Neuronal stem cell (in vitro differentiated cells): ENCODE results near the gene RAB34.

Experiments used
- DNase-seq: peaks from one replicate; pipeline ENCODE4 v3.0.0-alpha.2; 2013; ENCODE audit warnings: low spot score
- H2AFZ ChIP-seq: one replicate; pipeline ENCODE4 v1.6.1; 2013; ENCODE audit warnings: mild to moderate bottlenecking, low read length, inconsistent platforms
- H2AK5ac ChIP-seq: 2 replicates; pipeline ENCODE4 v1.6.1; 2013; ENCODE audit warnings: low read depth, mild to moderate bottlenecking, inconsistent platforms, low read length, moderate library complexity, mixed read lengths
- H2BK120ac ChIP-seq: 2 replicates; pipeline ENCODE4 v1.6.1; 2013; ENCODE audit warnings: low read depth, mild to moderate bottlenecking, inconsistent platforms, low read length, moderate library complexity, mixed read lengths
- H2BK12ac ChIP-seq: one replicate; pipeline ENCODE4 v1.6.1; 2013; ENCODE audit warnings: low read length, inconsistent platforms
- H2BK15ac ChIP-seq: 2 replicates; pipeline ENCODE4 v1.6.1; 2013; ENCODE audit warnings: mild to moderate bottlenecking, low read length, inconsistent platforms, mixed read lengths
- H2BK5ac ChIP-seq: one replicate; pipeline ENCODE4 v1.6.1; 2013; ENCODE audit warnings: inconsistent platforms, mild to moderate bottlenecking, low read length, moderate library complexity
- H3K14ac ChIP-seq: one replicate; pipeline ENCODE4 v1.6.1; 2013; ENCODE audit warnings: low read length, inconsistent platforms
- H3K18ac ChIP-seq: 2 replicates; pipeline ENCODE4 v1.6.1; 2013; ENCODE audit warnings: low read length, inconsistent platforms
- H3K23ac ChIP-seq: 2 replicates; pipeline ENCODE4 v1.6.1; 2013; ENCODE audit warnings: low read depth, mild to moderate bottlenecking, mixed read lengths, low read length, inconsistent platforms; ENCODE audit not compliant: poor library complexity
- H3K27ac ChIP-seq: replicated peaks from 3 replicates; pipeline ENCODE4 v1.5.1; 2013; ENCODE audit warnings: low read length, inconsistent platforms
- H3K27me3 ChIP-seq, 3 experiments: 2 replicates each; pipeline ENCODE4 v1.6.1; 2013; ENCODE audit warnings: low read length in 3 of 3, mild to moderate bottlenecking in 2 of 3, inconsistent platforms in 1 of 3, low read depth in 1 of 3, mixed read lengths in 1 of 3, moderate library complexity in 1 of 3; ENCODE audit not compliant: control insufficient read depth in 3 of 3, insufficient read depth in 3 of 3
- H3K36me3 ChIP-seq, 2 donors: replicated peaks in 1 of 2; 2 replicates each; pipeline ENCODE4 v1.6.1; 2013; ENCODE audit warnings: low read length in 2 of 2; ENCODE audit not compliant: control insufficient read depth in 2 of 2, insufficient read depth in 2 of 2
- H3K4ac ChIP-seq: 2 replicates; pipeline ENCODE4 v1.6.1; 2013; ENCODE audit warnings: inconsistent platforms, mild to moderate bottlenecking, low read length, moderate library complexity
- H3K4me1 ChIP-seq, 2 donors: 1 replicate in 1 of 2; 2 replicates in 1 of 2; pipeline ENCODE4 v1.6.1; 2013; ENCODE audit warnings: low read length in 2 of 2, low read depth in 1 of 2; ENCODE audit not compliant: control insufficient read depth in 2 of 2, insufficient read depth in 1 of 2
- H3K4me2 ChIP-seq: one replicate; pipeline ENCODE4 v1.6.1; 2013; ENCODE audit warnings: mild to moderate bottlenecking, low read length, inconsistent platforms; ENCODE audit not compliant: insufficient read depth, poor library complexity, severe bottlenecking
- H3K4me3 ChIP-seq, 2 donors: 2 replicates each; pipeline ENCODE4 v1.5.1; 2013; ENCODE audit warnings: low read length in 2 of 2, mild to moderate bottlenecking in 2 of 2, inconsistent platforms in 1 of 2, moderate library complexity in 1 of 2
- H3K79me1 ChIP-seq: one replicate; pipeline ENCODE4 v1.6.1; 2013; ENCODE audit warnings: low read depth, mild to moderate bottlenecking, inconsistent platforms, low read length, moderate library complexity
- H3K9ac ChIP-seq: one replicate; pipeline ENCODE4 v1.6.1; 2013; ENCODE audit warnings: mild to moderate bottlenecking, low read depth, low read length, inconsistent platforms; ENCODE audit not compliant: poor library complexity
- H3K9me3 ChIP-seq, 2 donors: replicated peaks in 1 of 2; 2 replicates each; pipeline versions ENCODE3 to v1.6.1; 2013; ENCODE audit warnings: low read length in 2 of 2, mild to moderate bottlenecking in 2 of 2, inconsistent platforms in 1 of 2, low read depth in 1 of 2, mixed read lengths in 1 of 2, moderate library complexity in 1 of 2; ENCODE audit not compliant: control insufficient read depth in 2 of 2, insufficient read depth in 1 of 2
- H4K8ac ChIP-seq: one replicate; pipeline ENCODE4 v1.6.1; 2013; ENCODE audit warnings: low read depth, mild to moderate bottlenecking, inconsistent platforms, low read length, moderate library complexity
- H4K91ac ChIP-seq: one replicate; pipeline ENCODE4 v1.6.1; 2013; ENCODE audit warnings: low read length, low read depth, mild to moderate bottlenecking, inconsistent platforms; ENCODE audit not compliant: poor library complexity
- WGBS, 2 donors: extraction: QIAGEN DNeasy Blood & Tissue Kit; methylation state at CpG; one replicate each; pipeline ENCODE4 v1.1.7; 2013; ENCODE audit warnings: missing lambda C conversion rate in 2 of 2, mixed read lengths in 1 of 2; ENCODE audit not compliant: insufficient read length in 2 of 2, insufficient replicate concordance in 1 of 2; ENCODE audit errors: extremely low coverage in 2 of 2; 5-methylcytosine and 5-hydroxymethylcytosine counted together

Gene RAB34

DNA sequence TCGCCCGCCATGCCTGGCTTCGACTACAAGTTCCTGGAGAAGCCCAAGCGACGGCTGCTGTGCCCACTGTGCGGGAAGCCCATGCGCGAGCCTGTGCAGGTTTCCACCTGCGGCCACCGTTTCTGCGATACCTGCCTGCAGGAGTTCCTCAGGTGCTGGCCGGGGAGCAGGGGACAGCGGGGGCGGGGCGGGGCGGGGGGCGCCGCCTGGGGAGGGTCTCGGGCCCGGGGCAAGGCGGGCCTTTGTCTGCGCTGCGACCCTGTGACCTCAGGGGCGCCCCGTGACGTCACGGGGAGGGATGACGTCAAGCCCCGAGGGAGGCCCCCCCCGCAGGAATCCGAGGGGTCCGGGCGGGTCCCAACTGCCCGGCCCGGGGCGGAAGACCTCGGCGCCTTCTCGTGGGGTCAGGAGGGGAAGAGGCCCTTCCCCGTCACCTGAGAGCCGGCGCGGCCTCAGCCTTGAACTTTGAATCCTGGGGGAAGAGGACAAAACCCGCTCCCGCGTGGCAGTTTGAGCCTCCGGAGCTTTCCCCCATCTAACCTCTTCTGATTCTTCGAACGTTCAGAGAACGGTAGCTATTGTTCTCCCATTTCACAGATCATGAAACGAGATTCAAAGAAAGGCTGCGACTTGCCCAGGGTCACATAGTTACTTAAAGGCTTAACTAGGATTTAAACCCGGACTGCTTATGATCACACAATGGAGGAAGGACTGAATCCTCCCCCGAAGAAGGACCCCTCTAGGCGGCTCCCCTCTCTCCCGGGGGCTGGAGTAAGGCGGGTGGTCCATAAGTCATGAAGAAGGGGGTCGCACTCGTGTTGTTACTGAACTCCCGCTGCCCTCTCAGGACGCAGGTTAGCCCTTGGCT, 26.7 kb upstream of the RAB34 start:
- H2BK120ac ChIP-seq: peak overlapping the region; percentile 100
- peak overlapping the region; percentile 100 for H2AK5ac ChIP-seq
- H3K18ac ChIP-seq: peak overlapping the region; percentile 100
- peak overlapping the region; percentile 93 for H2BK12ac ChIP-seq
- H3K4ac ChIP-seq: peak overlapping the region; percentile 93
- no CpG with 5 or more reads among the region's 61 CpGs for WGBS, 2 donors
- peak overlapping the region; percentile 74 to 98 for H3K4me3 ChIP-seq
- H4K8ac ChIP-seq: peak overlapping the region; percentile 89
- peak overlapping the region; percentile 51 for H2AFZ ChIP-seq
- peak overlapping the region; percentile 98 for H3K23ac ChIP-seq
- peak; percentile 83 for DNase-seq
- peaks cover 19 to 23% of the 10 kb centered on the region in 2 donors for H3K4me1 ChIP-seq
- peak overlapping the region; percentile 100 for H2BK5ac ChIP-seq
- peaks cover 0 to 9% of the 10 kb centered on the region in 2 donors for H3K9me3 ChIP-seq
- H3K27ac ChIP-seq: peak overlapping the region; percentile 100
- H4K91ac ChIP-seq: peak overlapping the region; percentile 100
- peak overlapping the region; percentile 99 for H3K9ac ChIP-seq
- peak overlapping the region; percentile 73 for H3K4me2 ChIP-seq
- H3K79me1 ChIP-seq: peaks cover 27% of the 10 kb centered on the region
- H3K36me3 ChIP-seq: peaks cover 34 to 64% of the 10 kb centered on the region in 2 donors
- no peaks in the 10 kb centered on the region for H3K27me3 ChIP-seq
- peak overlapping the region; percentile 99 for H2BK15ac ChIP-seq
- peak overlapping the region; percentile 97 for H3K14ac ChIP-seq

DNA sequence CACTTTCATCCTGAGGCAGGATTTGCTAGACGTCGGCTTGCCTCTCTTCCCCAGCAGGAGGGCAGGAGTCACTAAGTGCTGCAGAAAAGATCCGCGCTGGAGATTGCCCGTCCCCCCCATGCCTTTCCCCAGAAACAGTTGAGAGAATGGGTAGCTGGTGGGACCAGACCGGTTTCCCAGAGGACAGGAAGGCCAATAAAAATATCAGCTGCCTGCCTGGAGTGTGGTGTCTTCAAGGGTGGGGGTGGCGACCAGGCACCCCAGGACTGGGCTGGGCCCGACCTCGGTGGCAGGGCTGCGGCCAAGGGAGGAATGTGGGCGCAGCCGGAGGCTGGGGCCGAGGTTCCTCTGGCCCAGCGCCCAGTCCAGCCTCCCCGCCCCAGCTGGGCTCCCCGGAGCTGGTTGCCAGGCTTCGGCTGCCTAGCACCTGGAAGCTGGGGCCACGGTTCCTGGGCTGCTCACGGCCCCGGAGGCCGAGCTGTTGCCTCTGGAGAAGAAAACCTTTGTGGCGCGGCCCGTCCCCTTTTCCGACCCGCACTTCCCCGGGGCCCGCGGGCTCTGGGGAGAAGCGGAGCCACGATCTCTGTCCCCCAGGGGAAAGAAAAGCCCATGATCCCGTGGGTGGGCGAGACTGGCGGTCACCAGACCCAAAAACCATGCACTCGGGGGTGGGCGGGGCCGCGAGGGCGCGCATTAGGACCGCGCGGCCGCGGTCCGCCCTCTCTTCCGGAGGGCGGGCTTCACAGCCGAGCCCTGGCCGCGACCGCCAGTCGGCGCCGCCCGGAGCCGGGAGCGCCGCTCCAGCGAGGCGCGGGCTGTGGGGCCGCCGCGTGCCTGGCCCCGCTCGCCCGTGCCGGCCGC, 25.8 kb upstream of the RAB34 start, which contains the start of gene TRAF4:
Gene TRAF4, plus strand, starts transcription at position 769 of the 861 bp plus-strand sequence. CDS start 102 bp downstream, outside the sequence.
- no CpG with 5 or more reads among the region's 70 CpGs for WGBS, 2 donors

DNA sequence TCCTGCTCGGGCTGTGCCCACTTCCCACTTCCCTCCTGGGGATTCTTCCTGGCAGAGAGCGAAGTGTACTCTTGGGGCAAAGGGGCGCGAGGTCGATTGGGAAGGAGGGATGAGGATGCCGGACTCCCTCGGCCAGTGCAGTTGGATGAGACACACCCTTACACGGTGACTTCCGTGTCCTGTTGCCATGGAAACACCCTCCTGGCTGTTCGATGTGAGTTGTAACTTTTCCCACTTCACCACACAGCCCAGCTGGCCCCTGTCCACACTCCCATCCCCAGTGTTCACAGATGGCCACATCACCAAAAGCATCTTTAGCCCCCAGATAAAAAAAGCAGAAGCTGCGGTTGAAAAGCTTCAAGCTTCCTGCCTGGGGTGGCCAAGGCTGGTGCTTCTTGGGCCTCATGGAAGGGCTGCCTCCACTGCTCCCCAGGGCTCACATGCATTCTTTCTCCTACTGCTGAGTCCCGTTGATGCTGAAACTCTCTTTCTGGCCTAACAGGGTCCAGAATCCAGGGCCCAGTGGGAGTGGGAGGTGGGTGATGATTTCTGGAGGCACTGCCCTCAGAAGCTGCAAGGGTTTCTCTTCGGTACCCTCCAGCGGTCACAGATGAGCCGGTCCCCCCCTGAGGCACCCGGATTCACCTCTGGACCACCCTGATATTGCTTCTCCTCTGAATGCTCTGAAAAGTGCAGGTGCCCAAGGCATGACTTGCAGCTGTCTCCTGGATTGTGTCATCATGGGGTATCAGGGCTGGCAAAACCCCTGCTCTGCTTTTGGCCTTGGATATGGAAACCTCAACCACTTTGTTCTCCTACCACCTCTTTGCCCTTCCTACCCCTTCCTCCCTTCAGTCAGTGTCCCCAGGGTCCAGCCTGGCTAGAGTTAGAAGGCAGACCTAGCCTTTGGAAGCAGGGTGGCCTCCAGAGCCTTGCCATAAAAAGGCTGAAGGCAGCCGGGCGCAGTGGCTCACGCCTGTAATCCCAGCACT, 24.0 kb upstream of the RAB34 start:
- Histone ChIP-seq H3K27ac (no peak overlapping the region), H2BK120ac (no peak overlapping the region), H3K79me1 (peaks cover 14% of the 10 kb centered on the region), H3K9me3 (peaks cover 3 to 9% of the 10 kb centered on the region in 2 donors), H2AK5ac (peak overlapping the region; percentile 28), H3K4me1 (peaks cover 11 to 15% of the 10 kb centered on the region in 2 donors), H4K91ac (no peak overlapping the region), H2BK12ac (no peak overlapping the region), H3K4ac (no peak overlapping the region), H2BK15ac (no peak overlapping the region), H3K4me2 (no peak overlapping the region), H2AFZ (no peak overlapping the region), H3K14ac (no peak overlapping the region), H3K36me3 (peaks cover 13 to 59% of the 10 kb centered on the region in 2 donors), H2BK5ac (peak overlapping the region; percentile 14), H3K18ac (no peak overlapping the region), H4K8ac (no peak overlapping the region), H3K9ac (no peak overlapping the region), H3K4me3 (no peak overlapping the region), H3K23ac (peak overlapping the region; percentile 45), H3K27me3 (no peaks in the 10 kb centered on the region)
- no peak for DNase-seq
- no CpG with 5 or more reads among the region's 19 CpGs for WGBS, 2 donors

More for the DNA sequence above, 25.8 kb upstream of the RAB34 start, which contains the start of gene TRAF4:
- Histone ChIP-seq H3K27ac (peak within 1 kb of the TSS; percentile 100), H3K27me3 (no peaks in the 10 kb centered on the region), H2BK120ac (peak within 1 kb of the TSS; percentile 100), H3K4me3 (peak within 1 kb of the TSS; percentile 74 to 98), H3K18ac (peak within 1 kb of the TSS; percentile 100), H2BK15ac (peak within 1 kb of the TSS; percentile 99), H3K4ac (peak within 1 kb of the TSS; percentile 94), H3K79me1 (peaks cover 27% of the 10 kb centered on the region), H2AFZ (peak within 1 kb of the TSS; percentile 87), H2BK5ac (peak within 1 kb of the TSS; percentile 100), H3K36me3 (peaks cover 28 to 64% of the 10 kb centered on the region in 2 donors), H4K8ac (peak within 1 kb of the TSS; percentile 89), H3K9me3 (peaks cover 0 to 9% of the 10 kb centered on the region in 2 donors), H2BK12ac (peak within 1 kb of the TSS; percentile 93), H3K9ac (peak within 1 kb of the TSS; percentile 99), H3K4me2 (peak within 1 kb of the TSS; percentile 96), H2AK5ac (peak within 1 kb of the TSS; percentile 100), H3K4me1 (peaks cover 19 to 23% of the 10 kb centered on the region in 2 donors), H4K91ac (peak within 1 kb of the TSS; percentile 100), H3K23ac (peak within 1 kb of the TSS; percentile 98), H3K14ac (peak within 1 kb of the TSS; percentile 97)
- peak; percentile 85 for DNase-seq
